OCI-LY7 (cell line): ENCODE results near the gene ADAMTS2. TPM values are rescaled to one million over a fixed set of nuclear protein-coding genes. Genes with fewer than 3 reads are reported as not detected.

ENCODE experiments used
- BruUV-seq: library from RNA; stranded (reverse); fragments of 400-500 nt; replicated peaks from 2 replicates; lab custom pipeline; 2021; lab: Mats Ljungman, UMichigan
- CTCF ChIA-PET: fragments of 300-600 bp; sonication (Branson Sonifier 250); formaldehyde crosslinking; loops from one replicate; lab custom pipeline; 2022; ENCODE audit warnings: antibody characterized with exemption; ENCODE audit not compliant: unreplicated experiment; lab: Charles Lee
- POLR2A ChIA-PET: fragments of 300-600 bp; sonication (Branson Sonifier 250); formaldehyde crosslinking; loops from one replicate; lab custom pipeline; 2022; ENCODE audit warnings: antibody characterized with exemption; lab: Charles Lee
- DNase-seq: peaks from one replicate; pipeline ENCODE4 v3.0.0-alpha.2; 2015; ENCODE audit warnings: low spot score
- H2AFZ ChIP-seq: fragments of 200-600 bp; sonication (generic), shearing (Covaris generic); 2 replicates; pipeline ENCODE4 v1.6.1; 2014; ENCODE audit warnings: mild to moderate bottlenecking, antibody characterized with exemption, low read length, moderate library complexity
- H3K27ac ChIP-seq: fragments of 200-600 bp; sonication (generic); 2 replicates; pipeline ENCODE4 v1.5.1; 2014; ENCODE audit warnings: mixed run types, low read depth, mild to moderate bottlenecking, moderate library complexity, low read length, inconsistent platforms; ENCODE audit not compliant: poor library complexity, severe bottlenecking
- H3K36me3 ChIP-seq: fragments of 200-600 bp; sonication (generic); 2 replicates; pipeline ENCODE4 v1.6.1; 2014; ENCODE audit warnings: mild to moderate bottlenecking, antibody characterized with exemption, low read length, moderate library complexity, mixed read lengths; ENCODE audit not compliant: insufficient read depth
- H3K4me1 ChIP-seq: fragments of 200-600 bp; sonication (generic); 2 replicates; pipeline ENCODE4 v1.5.1; 2014; ENCODE audit warnings: mild to moderate bottlenecking, low read length; ENCODE audit not compliant: insufficient read depth, poor library complexity, severe bottlenecking
- H3K4me2 ChIP-seq: fragments of 200-600 bp; sonication (generic); 2 replicates; pipeline ENCODE4 v1.6.1; 2014; ENCODE audit warnings: mild to moderate bottlenecking, low read length
- H3K4me3 ChIP-seq: fragments of 200-600 bp; sonication (generic); 2 replicates; pipeline ENCODE4 v1.5.1; 2014; ENCODE audit warnings: mild to moderate bottlenecking, low read depth, low read length; ENCODE audit not compliant: poor library complexity, severe bottlenecking
- H3K79me2 ChIP-seq: fragments of 200-600 bp; sonication (generic); 2 replicates; pipeline ENCODE4 v1.6.1; 2016; ENCODE audit warnings: low read depth, mild to moderate bottlenecking, low read length, moderate library complexity, mixed read lengths; ENCODE audit not compliant: insufficient read depth
- H3K9me2 ChIP-seq: fragments of 200-600 bp; sonication (generic); 2 replicates; pipeline ENCODE4 v1.6.1; 2016; ENCODE audit warnings: mild to moderate bottlenecking, low read length, mixed read lengths; ENCODE audit not compliant: insufficient read depth
- H3K9me3 ChIP-seq: fragments of 200-600 bp; sonication (generic); 2 replicates; pipeline ENCODE4 v1.6.1; 2014; ENCODE audit warnings: mild to moderate bottlenecking, mixed run types, low read length, mixed read lengths
- H4K20me1 ChIP-seq: fragments of 200-600 bp; sonication (generic); 2 replicates; pipeline ENCODE4 v1.6.1; 2014; ENCODE audit warnings: mild to moderate bottlenecking, antibody characterized with exemption, low read length, moderate library complexity, mixed read lengths; ENCODE audit not compliant: insufficient read depth
- EZH2phosphoT487 ChIP-seq: fragments of 200-600 bp; sonication (generic); IDR thresholded peaks from 2 replicates; pipeline ENCODE4 v1.6.1; 2018; ENCODE audit warnings: low read depth, borderline replicate concordance, mild to moderate bottlenecking, mixed run types, antibody characterized with exemption, low read length, moderate library complexity, mixed read lengths
- intact Hi-C: fragments of 100-400 bp; cut with micrococcal nuclease; formaldehyde crosslinking; loops from one replicate; pipeline ENCODE4 v1.10.0; 2022; ENCODE audit not compliant: unreplicated experiment
- total RNA-seq, 2 experiments: library from RNA; depleted of rRNA in 1 of 2; stranded (reverse); fragments of >200 nt in 1 of 2; shearing (Covaris generic) in 1 of 2; gene quantifications; 2 replicates each; pipeline ENCODE4 v1.2.3, GENCODE V29; 2014 to 2022
- TF ChIP-seq, protein P1 (sequence below): fragments of 200-600 bp; sonication (generic); conservative IDR thresholded peaks from 2 replicates; pipeline ENCODE4 v1.5.1; 2014; ENCODE audit warnings: mild to moderate bottlenecking, antibody characterized with exemption, low read length, moderate library complexity, mixed read lengths

Gene ADAMTS2
- total RNA-seq, 2 experiments from 2014 or later, result not detected

DNA sequence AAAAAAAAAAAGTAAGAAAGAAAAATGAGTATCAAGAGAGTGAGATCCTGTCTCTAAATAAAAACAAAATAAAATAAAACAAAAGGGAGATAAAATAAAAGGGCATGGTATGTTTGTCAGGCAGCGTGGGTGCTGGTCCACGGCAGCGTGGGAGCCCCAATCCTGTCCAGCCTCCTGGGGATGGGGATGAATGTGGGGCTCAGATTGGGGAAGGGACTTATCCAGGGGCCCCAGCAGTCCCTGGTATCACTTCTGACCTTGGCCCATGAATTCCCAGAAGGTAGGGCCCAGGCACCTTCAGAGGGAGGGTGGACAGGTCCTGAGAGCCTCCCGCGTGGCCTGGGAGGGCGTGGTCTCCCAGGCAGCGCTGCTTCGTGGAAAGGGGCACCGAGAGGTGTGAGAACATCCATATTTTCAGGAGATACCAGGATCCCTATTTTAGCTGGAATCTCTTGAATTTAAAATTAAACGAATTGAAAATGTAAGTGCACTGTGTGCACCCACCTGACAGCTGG is 213.9 kb downstream of the ADAMTS2 start:
- Histone ChIP-seq H3K4me2 (no peak overlapping the region), H3K36me3 (no peaks in the 10 kb centered on the region), H3K79me2 (no peaks in the 10 kb centered on the region), H3K4me3 (no peak overlapping the region), H3K9me2 (no peaks in the 10 kb centered on the region), H3K27ac (no peak overlapping the region), H3K4me1 (no peaks in the 10 kb centered on the region), H3K9me3 (no peaks in the 10 kb centered on the region), H4K20me1 (no peaks in the 10 kb centered on the region), H2AFZ (no peak overlapping the region)
- DNase-seq, result no peak
- CTCF ChIA-PET, result no interaction called here
- intact Hi-C loops, result no loop called here
- no TSS peak for BruUV-seq
- POLR2A ChIA-PET, result no interaction called here
- TF ChIP-seq, protein P1, sequence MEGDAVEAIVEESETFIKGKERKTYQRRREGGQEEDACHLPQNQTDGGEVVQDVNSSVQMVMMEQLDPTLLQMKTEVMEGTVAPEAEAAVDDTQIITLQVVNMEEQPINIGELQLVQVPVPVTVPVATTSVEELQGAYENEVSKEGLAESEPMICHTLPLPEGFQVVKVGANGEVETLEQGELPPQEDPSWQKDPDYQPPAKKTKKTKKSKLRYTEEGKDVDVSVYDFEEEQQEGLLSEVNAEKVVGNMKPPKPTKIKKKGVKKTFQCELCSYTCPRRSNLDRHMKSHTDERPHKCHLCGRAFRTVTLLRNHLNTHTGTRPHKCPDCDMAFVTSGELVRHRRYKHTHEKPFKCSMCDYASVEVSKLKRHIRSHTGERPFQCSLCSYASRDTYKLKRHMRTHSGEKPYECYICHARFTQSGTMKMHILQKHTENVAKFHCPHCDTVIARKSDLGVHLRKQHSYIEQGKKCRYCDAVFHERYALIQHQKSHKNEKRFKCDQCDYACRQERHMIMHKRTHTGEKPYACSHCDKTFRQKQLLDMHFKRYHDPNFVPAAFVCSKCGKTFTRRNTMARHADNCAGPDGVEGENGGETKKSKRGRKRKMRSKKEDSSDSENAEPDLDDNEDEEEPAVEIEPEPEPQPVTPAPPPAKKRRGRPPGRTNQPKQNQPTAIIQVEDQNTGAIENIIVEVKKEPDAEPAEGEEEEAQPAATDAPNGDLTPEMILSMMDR, result no peak
- no peak for TF ChIP-seq EZH2phosphoT487

DNA sequence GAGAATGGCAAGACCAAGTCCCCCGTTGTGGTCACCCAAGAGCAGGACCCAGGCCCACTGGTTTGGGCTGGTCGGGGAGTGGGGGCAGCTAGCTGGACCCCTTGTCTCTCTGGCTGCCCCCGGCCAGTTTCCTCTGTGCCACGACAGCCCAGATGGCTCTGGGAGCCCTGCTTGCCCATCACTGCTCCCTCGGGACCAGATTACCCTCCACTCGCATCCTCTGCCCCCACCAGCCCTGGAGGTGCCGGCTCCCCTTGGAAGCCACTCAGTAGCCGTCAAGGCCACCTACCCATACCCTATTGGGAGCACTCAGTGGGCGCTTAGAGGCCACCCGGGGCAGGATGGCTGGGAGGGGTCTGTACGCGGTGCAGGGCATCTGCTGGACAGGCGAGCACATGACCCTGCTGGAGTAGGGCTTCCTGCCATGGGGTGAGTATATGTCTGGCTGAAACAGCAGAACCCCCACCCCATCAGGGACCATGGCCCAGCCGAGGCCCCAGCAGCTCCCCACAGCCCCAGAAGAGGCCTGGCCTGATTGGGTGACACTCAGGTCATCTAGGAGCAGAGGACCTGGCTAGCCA is 215.1 kb downstream of the ADAMTS2 start:
- no peaks in the 10 kb centered on the region for H4K20me1 ChIP-seq
- CTCF ChIA-PET, result no interaction called here
- H2AFZ ChIP-seq, result no peak overlapping the region
- TF ChIP-seq, protein P1, result no peak
- no peak for TF ChIP-seq EZH2phosphoT487
- H3K9me2 ChIP-seq, result no peaks in the 10 kb centered on the region
- POLR2A ChIA-PET, result no interaction called here
- no TSS peak for BruUV-seq
- H3K79me2 ChIP-seq, result no peaks in the 10 kb centered on the region
- DNase-seq, result no peak
- H3K27ac ChIP-seq, result no peak overlapping the region
- no peak overlapping the region for H3K4me2 ChIP-seq
- H3K36me3 ChIP-seq, result no peaks in the 10 kb centered on the region
- H3K4me3 ChIP-seq, result no peak overlapping the region
- no peaks in the 10 kb centered on the region for H3K4me1 ChIP-seq
- intact Hi-C loops, result no loop called here
- H3K9me3 ChIP-seq, result no peaks in the 10 kb centered on the region

DNA sequence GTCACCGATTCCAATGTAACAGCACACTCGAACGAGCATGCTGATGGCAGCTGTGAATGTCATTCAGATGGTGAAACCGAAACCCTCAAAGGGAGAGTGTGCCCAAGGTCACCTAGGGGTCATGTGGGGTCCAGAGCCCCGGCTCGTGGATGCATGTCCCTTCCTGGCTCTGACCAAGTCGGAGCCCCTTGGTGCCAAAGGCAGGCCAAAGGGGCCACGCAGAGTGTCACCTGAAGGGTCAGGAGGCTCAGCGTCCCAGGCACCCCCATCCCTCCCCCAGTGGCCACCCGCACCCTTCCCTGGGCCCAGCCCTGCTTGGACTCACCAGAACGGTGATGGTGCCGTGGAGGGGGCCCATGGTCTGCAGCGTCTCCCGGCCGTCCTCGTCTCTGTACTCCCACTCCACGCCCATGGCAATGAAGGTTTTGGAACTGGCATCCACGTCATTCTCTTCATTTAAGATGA is 215.6 kb downstream of the ADAMTS2 start:
- Histone ChIP-seq H3K9me3 (no peaks in the 10 kb centered on the region), H3K36me3 (no peaks in the 10 kb centered on the region), H2AFZ (no peak overlapping the region), H3K4me2 (no peak overlapping the region), H3K79me2 (no peaks in the 10 kb centered on the region), H3K4me3 (no peak overlapping the region), H3K9me2 (no peaks in the 10 kb centered on the region), H4K20me1 (no peaks in the 10 kb centered on the region), H3K4me1 (no peaks in the 10 kb centered on the region), H3K27ac (no peak overlapping the region)
- CTCF ChIA-PET, result no interaction called here
- BruUV-seq, result no TSS peak
- no peak for TF ChIP-seq EZH2phosphoT487
- POLR2A ChIA-PET, result no interaction called here
- no peak for DNase-seq
- intact Hi-C loops, result no loop called here
